NCI-H345 treated with DMSO at 0.1 percent for 48 hours (cell line): ENCODE data around the gene CEP131.

Source experiments
- DNase-seq: peaks from one replicate; lab custom pipeline; 2025; ENCODE audit not compliant: unreplicated experiment; lab: John Stamatoyannopoulos, UW

The CEP131 gene

GRCh38 chr17:81251709-81252301, 29.0 kb upstream of the CEP131 start:
- DNase-seq, result peak; percentile 97

- peak; percentile 97 for DNase-seq
Measured at GRCh38 chr17:81251094-81251708, 28.4 kb upstream of the CEP131 start.

GRCh38 chr17:81250286-81251093, 27.7 kb upstream of the CEP131 start:
- peak; percentile 39 for DNase-seq

- no peak for DNase-seq
Measured at GRCh38 chr17:81249223-81250040, 26.7 kb upstream of the CEP131 start.

GRCh38 chr17:81248649-81249048, 25.9 kb upstream of the CEP131 start:
- no peak for DNase-seq

- DNase-seq, result no peak
Measured at GRCh38 chr17:81247339-81247990, 24.7 kb upstream of the CEP131 start.

GRCh38 chr17:81246679-81247338, 24.0 kb upstream of the CEP131 start:
- no peak for DNase-seq

GRCh38 chr17:81246343-81246670, 23.5 kb upstream of the CEP131 start:
- DNase-seq, result no peak

GRCh38 chr17:81245665-81246342, 23.0 kb upstream of the CEP131 start:
- no peak for DNase-seq

GRCh38 chr17:81245024-81245664, 22.4 kb upstream of the CEP131 start:
- DNase-seq, result no peak

- DNase-seq, result no peak
Measured at GRCh38 chr17:81244358-81245023, 21.7 kb upstream of the CEP131 start.

GRCh38 chr17:81243333-81243664, 20.5 kb upstream of the CEP131 start:
- DNase-seq, result no peak

GRCh38 chr17:81242421-81243332, 19.9 kb upstream of the CEP131 start:
- no peak for DNase-seq

- peak; percentile 14 for DNase-seq
Measured at GRCh38 chr17:81241648-81242420, 19.1 kb upstream of the CEP131 start.

- no peak for DNase-seq
Measured at GRCh38 chr17:81241203-81241602, 18.4 kb upstream of the CEP131 start.

- no peak for DNase-seq
Measured at GRCh38 chr17:81240761-81241160, 18.0 kb upstream of the CEP131 start.
